GM18858 (cell line): ENCODE measurements around the gene KRT28.
"Not testable (repeated sequence)": the region's sequence is repeated elsewhere in the genome, so short reads cannot be mapped to it uniquely, and the experiment has no call there.

Experiments used
- ATAC-seq: cut with Tn5 transposase; IDR thresholded peaks from one replicate; pipeline ENCODE4 v1.9.1; 2021; ENCODE audit not compliant: unreplicated experiment

KRT28 gene

DNA sequence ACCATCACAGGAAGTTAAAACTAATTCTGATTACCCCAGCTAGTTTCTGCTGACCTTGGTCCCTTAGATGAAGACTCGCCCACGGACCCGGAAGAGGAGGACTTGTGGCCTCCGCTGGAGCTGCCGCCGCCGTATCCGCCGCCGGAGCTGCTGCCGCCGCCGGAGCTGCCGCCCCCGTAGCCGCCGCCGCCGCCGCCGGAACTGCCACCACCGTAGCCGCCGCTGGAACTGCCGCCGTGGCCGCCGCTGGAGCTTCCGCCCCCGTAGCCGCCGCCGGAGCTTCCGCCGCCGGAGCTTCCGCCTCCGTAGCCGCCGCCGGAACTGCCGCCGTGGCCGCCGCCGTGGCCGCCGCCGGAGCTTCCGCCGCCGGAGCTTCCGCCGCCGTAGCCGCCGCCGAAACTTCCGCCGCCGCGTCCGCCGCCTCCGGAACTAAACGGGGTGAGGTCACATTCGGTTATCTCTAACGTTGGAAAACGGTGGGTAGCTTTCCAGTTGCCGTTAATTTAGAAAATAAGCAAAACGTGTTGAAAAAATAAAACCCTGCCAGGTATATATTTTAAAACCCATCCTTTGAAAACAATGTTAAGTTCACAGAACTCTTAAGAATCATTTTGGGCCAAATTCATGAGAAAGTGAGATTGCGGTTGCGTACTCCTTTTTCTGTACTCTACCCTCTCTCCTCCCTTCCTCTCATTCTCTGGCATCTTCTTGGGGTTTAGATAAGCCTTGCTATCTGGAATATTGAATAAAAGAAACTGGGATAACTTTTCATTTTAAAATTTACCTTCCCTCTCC is 19.2 kb upstream of the KRT28 start:
- no peak for ATAC-seq

DNA sequence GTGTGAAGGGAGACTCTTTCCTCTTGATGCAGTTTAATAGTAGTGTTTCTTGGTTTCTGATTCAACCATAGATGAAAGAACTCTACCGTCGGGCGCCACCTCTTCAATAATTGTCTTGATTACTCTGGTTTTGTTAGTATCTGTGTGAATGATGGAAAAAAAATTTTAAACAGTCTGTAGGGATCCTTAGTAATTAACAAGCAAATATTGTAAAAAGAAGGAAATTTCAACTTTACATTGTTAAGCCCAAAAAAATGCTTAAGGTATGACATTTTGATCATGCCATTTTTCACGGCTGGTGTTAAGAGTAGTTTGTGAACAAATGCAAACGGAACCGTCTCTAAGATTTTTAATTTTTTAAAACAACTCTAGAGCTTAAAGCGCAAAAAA is 18.6 kb upstream of the KRT28 start:
- no peak for ATAC-seq

DNA sequence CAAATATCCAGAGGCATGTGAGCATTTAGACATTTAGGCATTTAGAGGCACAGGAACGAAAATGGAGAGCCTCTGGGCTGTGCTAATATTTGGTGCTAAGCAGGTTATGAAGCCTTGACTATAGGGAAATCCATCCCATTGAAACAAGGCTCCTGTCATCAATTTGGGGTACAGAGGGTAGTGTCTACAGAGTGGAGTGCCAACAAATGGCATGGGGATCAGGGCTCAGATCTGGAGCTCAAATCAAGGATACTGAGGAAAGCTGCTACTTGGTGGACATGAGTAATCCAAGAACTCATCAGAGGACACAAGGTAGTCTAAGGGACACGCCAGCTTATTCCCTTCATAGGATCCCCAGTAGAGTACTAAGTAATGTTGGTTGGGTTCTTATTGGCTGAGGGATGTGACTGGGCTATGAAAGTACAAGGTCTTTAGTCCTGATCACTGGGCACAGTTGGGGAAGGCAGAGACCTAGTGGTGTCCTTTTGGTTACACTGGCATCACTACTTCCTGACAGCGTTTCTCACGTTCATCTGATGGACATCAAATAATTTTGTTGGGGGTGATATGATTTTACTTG is 17.4 kb upstream of the KRT28 start:
- ATAC-seq = no peak

DNA sequence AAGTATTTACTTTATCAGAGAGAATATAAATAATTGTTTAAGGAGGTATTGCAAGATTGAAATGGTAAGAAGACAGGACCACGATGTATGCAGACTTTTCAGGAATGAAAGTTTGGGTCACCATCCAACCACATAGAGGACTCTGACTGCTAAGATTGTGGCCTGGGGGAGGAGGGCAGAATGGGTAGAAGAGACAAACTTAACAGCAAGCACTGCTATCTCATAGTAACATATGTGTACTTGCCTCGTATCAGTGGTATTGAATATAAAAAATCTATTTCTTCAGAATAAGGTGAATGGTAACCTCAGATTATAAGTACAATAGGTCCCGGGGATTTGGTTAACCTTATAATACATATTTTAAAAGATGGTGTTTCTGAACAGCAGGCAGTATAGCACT is 16.8 kb upstream of the KRT28 start:
- no peak for ATAC-seq

DNA sequence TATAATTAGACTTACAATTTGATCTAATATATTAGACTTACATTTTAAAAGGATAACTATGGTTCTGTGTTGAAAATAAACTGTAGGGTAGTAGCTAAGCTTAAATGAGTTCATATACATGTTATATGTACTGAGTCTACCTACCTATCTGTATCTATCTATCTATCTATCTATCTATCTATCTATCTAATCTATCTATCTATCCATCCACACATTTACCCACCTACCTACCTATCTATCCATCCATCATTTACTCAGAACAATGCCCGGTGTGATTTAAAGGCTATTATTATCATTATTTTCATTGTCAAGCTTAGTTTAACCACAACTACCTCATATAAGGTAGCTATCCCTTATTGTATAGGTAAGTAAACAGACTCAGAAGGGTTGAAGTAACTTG is 15.6 kb upstream of the KRT28 start:
- ATAC-seq = no peak

DNA sequence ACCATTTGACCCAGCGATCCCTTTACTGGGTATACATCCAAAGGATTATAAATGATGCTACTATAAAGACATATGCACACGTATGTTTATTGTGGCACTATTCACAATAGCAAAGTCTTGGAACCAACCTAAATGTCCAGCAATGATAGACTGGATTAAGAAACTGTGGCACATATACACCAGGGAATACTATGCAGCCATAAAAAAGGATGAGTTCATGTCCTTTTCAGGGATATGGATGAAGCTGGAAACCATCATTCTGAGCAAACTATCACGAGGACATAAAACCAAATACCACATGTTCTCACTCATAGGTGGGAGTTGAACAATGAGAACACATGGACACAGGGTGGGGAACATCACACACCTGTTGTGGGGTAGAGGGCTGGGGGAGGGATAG is 14.9 kb upstream of the KRT28 start:
- not testable (repeated sequence) for ATAC-seq

DNA sequence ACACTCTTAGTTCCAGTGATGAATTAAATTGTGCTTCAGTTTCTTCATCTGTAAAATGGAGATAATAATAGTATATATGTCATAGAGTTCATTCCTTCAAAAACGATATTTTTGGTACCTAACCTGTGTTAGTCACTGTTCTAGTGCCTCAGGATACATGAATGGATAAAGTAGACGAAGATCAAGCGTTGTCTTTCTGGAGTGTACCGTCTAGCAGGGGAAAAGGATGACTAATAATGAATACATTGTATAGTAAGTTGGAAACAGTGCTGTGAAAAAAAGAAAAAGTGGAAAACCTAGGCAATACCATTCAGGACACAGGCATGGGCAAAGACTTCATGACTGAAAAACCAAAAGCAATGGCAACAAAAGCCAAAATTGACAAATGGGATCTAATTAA is 14.0 kb upstream of the KRT28 start:
- ATAC-seq = no peak

DNA sequence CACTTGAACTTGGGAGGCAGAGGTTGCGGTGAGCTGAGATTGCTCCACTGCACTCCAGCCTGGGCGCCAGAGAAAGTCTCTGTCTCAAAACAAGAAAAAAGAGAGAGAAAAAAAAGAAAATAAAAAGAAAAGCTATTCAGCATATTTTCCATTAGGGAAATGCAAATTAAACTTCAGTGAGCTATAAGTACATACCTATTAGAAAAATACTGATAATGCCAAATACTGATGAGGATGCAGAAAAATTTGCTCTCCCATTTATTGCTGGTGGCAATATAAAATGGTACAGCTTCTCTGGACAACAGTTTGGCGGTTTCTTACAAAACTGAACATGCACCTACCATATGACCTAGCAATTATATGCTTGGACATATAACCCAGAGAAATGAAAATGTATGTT is 12.9 kb upstream of the KRT28 start:
- no peak for ATAC-seq

DNA sequence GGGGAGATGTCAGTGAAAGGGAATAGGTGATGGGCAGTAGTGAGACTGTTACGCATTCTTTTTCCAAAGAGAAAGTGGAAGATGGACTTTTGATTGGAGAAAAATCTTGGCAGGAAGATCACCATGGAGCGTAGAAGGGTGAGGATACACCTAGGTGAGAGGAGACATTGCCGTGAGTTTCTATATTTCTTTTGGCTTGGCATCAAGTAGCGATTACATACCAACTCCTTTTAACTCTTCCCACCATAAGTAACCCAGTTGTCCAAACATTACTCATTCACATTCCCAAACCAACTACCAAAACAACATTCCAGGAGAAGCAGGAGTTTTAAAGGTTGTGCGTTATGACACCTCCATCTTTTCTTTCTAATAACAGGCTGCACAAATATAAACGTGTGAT is 10.7 kb upstream of the KRT28 start:
- no peak for ATAC-seq

DNA sequence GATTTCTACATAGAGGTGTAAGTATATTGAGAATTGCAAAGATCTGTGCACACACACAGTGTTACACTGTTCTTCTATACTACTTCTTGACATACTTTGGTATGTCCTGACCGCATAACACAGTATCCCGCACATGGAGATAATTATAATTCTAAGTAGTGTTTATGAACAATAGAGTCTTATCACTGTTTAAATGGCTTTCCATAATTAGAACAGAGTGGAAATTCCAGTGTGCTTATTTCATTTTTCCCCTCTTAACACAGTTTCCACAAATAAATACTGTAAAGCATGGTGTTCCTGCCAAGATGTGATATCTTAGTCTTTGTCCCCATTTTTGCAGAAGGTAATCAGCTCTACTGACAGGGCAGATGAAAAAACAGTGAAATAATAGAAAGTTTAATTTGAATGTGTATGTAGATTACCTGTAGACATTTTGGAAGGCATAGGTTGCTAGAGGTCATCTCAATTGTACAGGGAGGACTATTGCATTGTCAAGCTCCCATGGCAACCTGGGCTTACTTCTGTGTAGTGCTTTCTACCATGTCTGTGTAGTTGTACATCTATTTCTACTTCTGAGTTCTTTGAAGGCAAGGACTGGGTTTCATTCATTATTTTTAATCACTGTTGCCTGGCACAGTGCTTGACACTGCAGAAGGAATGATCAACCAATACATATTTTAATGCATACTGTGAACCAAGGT is 10.1 kb upstream of the KRT28 start:
- no peak for ATAC-seq

DNA sequence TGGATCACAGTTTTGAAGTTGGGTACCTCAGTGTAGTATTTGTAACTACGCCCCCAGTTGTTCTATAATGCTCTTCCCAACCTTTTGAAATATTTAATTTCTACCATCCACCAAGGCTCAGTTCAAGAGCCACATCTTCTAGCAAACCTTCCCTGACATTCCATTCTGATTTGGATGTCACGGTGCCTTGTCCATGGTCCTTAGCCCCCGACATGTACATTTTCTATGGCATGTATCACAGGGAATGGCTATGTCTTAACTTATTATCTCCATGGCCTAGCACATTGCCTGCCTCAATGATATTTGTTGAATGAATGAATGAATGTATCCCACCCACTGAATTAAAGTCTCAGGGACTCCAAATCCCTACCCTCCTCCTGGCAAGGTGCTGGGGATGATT is 6.4 kb upstream of the KRT28 start:
- ATAC-seq = no peak

DNA sequence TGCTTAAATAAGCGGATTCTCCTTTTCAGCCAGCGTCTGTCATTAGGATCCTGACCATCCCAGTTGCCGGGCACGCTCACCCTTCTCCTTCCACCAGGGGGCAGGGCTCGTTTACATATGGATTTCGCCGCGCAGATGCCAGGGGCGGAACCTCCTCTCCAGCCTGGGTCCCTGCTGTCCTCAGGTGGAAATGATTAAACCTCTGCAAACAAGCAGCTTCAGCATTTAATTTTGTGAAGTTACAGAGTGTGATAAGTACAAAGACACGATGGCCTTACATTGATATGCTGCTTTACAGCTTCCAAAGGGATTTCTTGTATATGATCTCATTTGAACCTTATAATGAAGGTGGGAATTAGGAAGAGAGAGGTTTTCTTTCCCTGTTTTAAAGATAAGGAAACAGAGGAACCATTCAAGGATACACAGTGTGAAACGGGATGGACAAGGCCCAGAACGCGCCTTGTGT is 3.9 kb upstream of the KRT28 start:
- ATAC-seq = no peak

DNA sequence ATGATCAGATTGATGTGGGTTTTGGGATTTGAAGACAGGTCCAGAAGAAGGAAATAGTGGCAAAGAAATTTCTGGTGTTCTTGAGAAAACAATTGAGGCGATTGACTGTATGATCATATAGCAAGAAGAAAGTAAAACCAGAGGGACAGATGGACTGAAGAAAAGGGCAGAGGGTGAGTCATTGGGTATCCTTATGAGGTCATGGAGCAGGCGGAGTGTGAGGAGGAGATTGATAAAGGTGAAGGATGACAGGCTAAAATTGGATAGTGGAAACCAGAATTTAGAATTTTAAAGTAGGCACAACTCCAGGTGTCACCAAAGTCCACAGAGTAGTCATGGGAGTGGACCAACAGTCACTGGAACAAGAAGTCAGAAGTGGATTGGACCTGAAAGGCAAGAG is 1.4 kb upstream of the KRT28 start:
- ATAC-seq = no peak

DNA sequence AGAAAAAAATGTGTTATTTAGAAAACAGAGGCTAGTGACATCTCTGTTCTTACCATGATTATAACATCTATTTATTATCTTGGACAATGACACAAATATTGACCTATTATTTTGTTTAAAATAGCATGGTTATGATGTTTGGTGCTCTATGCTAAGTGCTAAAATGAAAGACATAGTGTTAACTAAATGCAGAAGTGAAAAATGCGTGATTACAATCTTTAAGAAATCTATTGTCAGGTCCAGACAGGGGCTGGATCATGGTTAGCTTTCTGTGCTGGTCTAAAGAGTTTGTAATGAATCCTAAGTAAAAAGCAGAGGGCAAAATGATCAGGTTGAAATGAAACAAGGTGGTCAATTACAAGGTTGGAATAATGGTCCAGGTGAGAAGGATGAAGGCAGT is 622 bp upstream of the KRT28 start:
- no peak for ATAC-seq

DNA sequence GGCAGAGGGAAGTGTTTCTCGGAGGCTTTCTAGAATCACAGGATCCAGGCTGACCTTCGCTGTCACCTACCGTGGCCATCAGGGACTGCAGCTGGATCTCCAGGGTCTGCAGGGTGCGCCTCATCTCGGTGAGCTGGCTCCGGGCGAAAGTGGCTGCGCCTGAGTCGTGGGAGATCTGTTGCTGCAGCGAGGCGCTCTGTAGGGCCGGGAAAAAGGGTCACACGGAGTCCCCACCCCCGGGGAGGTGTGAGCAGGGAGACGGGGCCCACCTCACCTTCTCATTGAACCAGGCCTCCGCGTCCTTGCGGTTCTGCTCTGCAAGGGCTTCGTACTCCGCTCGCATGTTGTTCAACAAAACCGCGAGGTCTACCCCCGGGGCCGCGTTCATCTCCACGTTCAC is 2.9 kb downstream of the KRT28 start:
- no peak for ATAC-seq

DNA sequence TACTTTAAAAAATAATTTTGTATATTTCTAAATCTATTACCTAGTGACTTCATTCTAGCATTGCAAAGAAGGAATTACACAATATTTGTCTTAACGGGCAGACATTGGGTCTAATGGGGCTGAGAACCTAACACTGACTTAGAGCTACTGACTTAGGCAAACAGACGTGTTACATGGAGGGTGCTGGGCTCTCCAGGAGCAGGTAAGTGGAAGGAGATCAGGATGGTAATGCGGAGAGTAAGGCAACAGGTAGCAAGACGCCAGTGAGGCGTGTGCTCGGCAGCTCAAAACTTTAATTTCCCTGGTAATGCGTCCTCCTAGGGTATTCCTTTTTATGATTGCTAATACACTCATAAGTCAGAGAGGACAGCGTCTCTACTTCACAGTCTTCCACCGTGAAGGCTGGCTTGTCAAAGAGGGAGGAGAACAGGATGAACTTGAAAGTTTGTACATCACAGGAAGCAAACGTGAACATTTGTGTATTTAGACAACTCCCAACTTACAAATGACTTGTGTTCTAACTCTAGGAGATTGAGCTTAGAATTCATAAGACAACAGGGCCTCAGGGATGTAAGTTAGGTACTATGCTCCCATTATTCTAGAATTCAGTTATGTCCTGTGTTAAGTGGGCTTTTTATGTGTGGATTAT is 4.6 kb downstream of the KRT28 start:
- no peak for ATAC-seq

DNA sequence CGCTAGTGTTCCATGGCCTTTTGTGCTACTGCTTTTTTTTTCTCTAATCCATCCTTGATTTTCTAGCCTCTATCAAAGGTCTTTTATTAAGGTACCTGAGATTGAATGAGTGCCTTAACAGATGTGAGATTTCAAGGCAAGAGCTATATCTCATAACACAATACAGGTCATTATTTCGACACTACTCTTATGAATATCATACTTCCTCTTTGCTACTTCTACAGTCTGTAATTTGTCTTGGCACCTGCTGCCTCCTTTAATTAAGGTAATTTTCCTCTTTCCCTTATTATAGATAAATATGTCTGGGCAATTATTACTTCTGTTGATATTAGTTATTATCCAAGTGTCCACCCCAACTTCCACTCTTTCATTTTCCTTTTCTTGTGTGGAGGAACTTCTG is 5.3 kb downstream of the KRT28 start:
- ATAC-seq = no peak

DNA sequence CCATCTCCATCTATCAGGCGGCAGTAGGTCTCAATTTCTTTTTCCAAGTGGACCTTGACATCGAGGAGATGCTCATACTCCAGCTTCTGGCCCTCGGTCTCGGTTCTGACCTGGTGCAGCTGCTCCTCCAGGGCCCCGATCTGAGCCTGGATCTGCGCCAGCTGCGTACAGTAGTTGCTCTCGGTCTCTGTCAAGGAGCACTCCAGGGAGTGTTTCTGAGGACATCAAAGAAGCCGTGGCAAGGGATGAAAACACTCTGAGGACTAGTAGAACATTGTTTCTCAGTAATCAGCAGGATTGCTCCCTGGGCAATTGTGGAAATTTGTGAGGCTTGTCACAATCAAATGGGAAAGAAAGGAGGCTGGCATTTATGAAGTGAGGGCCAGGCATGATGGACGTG is 5.9 kb downstream of the KRT28 start:
- ATAC-seq = no peak

DNA sequence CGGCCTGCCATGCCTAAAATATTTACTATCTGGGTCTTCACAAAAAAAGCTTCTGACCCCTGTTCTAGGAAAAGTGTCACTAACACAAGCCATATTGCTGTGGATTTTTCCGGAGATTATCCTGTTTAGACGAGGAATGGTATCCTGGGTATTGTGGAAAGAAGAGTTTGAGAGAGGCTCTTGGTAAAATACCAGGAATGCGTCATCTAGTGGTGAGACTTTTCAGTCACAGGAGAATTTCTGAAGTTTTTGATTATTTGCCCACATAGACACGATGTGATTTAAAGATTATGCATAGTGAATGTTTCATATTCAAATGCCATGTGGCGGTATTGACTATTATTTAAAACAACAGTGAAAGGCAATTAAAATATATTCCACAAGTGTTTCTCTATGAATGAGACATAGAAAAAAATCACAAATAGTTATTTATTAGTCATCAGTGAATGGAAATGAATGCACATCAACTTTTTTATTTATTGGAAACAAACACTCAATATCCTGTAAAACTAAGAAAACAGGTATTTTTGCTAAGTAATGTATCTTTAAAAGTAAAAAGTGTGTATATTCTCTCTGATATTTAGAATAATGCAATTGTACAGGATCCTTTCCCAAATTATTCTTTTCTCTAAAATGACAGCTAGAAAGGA is 7.8 kb downstream of the KRT28 start:
- no peak for ATAC-seq

DNA sequence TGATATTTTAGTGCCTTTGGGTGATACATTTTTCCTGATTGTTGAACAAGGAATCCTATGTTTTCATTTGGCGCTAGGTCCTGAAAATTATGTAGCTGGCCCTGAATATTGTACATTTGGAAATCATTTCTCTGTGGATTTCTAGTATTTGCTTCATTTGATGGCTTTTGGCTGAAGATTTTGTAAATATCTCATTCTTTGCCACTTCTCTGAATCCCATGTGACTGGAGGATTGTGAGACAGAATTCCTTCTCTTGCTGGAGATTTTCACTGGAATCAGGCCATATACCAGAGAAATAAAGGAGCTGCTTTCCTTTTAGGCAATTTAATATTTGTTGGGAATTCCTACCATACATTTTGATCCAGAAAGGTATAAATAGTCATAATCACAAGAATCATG is 8.6 kb downstream of the KRT28 start:
- ATAC-seq = no peak

DNA sequence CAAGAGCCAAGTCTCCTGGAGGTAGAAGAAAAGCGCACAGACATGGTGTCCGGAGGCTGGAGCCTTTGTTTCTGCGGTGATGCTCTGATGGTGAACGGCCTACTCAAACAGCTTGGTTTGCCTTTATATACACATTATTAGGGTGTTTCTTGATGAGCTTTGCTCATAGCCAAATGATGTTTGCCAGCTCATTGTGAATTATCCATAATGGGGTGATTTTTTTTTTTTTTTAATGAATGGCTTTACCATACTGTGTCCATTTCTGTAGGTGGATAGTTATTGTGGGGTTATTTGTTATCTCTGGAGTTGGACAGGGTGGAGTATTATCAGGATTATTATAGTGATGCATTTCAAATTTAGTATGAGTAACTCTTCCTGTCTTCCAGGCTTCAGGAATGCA is 17.3 kb downstream of the KRT28 start, which contains the start of gene KRT27:
KRT27 (minus strand) TSS at position 101 of the 400 bp plus-strand sequence; CDS start at position 44, 57 bp downstream.
- ATAC-seq = no peak
